K562 (cell line): Measurements from ENCODE around the gene GNRHR. TPM values are rescaled to one million over a fixed set of nuclear protein-coding genes. Genes with fewer than 3 reads are reported as not detected.
"Not testable (repeated sequence)": the region's sequence is repeated elsewhere in the genome, so short reads cannot be mapped to it uniquely, and the experiment has no call there.

Experiments used
- ATAC-seq: fragments of 200-7000 bp; cut with Tn5 transposase; 3 replicates; pipeline ENCODE4 v1.9.1; 2020; ENCODE audit warnings: moderate library complexity
- BruUV-seq: library from RNA; stranded (reverse); fragments of 400-500 nt; replicated peaks from 2 replicates; lab custom pipeline; 2021; lab: Mats Ljungman, UMichigan
- CTCF ChIA-PET: fragments of 300-600 bp; formaldehyde crosslinking; extraction: SDS; loops from one replicate; lab custom pipeline; 2021; ENCODE audit warnings: low intra/inter-chr PET ratio; lab: Yijun Ruan, JAX
- POLR2A ChIA-PET: fragments of 300-600, 350-650 bp; sonication (Branson Sonifier 250); formaldehyde crosslinking; extraction: SDS; loops from one replicate; lab custom pipeline; 2021; ENCODE audit warnings: antibody characterized with exemption, inconsistent platforms; lab: Yijun Ruan, JAX
- DNase-seq, 4 experiments: peaks; one replicate each; pipeline versions ENCODE4 v3.0.0 to v3.0.0-alpha.2; 2011 to 2018; ENCODE audit warnings: low spot score in 3 of 4, mixed read lengths in 3 of 4; ENCODE audit errors: extremely low read depth in 1 of 4
- FAIRE-seq: peaks from 2 replicates; lab custom pipeline; 2011; peaks lifted over from hg19 to GRCh38; lab: Jason Lieb, UNC
- H2AFZ ChIP-seq: 2 replicates; pipeline ENCODE4 v1.6.0; 2011; ENCODE audit warnings: low read depth, low read length, control low read depth, inconsistent platforms
- H3K27ac ChIP-seq: fragments of 200-600 bp; 3 replicates; pipeline ENCODE4 v1.8.0; 2011; ENCODE audit warnings: low read depth, mild to moderate bottlenecking, control low read depth, inconsistent platforms, low read length, moderate library complexity, mixed read lengths; ENCODE audit errors: extremely low read depth
- H3K27me3 ChIP-seq, 2 experiments: fragments of 300-600 bp in 1 of 2; 2 replicates in 1 of 2; 3 replicates in 1 of 2; pipeline versions ENCODE4 v1.6.0 to v1.8.0; 2011; ENCODE audit warnings: inconsistent platforms in 2 of 2, low read length in 2 of 2, mild to moderate bottlenecking in 1 of 2, mixed read lengths in 1 of 2, moderate library complexity in 1 of 2; ENCODE audit not compliant: control insufficient read depth in 2 of 2, insufficient read depth in 2 of 2
- H3K36me3 ChIP-seq: fragments of 300-600 bp; 3 replicates; pipeline ENCODE4 v1.8.0; 2011; ENCODE audit warnings: mild to moderate bottlenecking, low read length, inconsistent platforms; ENCODE audit not compliant: control insufficient read depth, insufficient read depth
- H3K4me1 ChIP-seq, 2 experiments: fragments of 200-600 bp in 1 of 2; replicated peaks in 1 of 2; 2 replicates in 1 of 2; 3 replicates in 1 of 2; pipeline versions ENCODE4 v1.5.1 to v1.8.0; 2011; ENCODE audit warnings: inconsistent platforms in 2 of 2, low read length in 2 of 2, mild to moderate bottlenecking in 1 of 2, mixed read lengths in 1 of 2, moderate library complexity in 1 of 2; ENCODE audit not compliant: control insufficient read depth in 2 of 2, insufficient read depth in 2 of 2
- H3K4me2 ChIP-seq: 2 replicates; pipeline ENCODE4 v1.6.1; 2011; ENCODE audit warnings: low read length, control low read depth, inconsistent platforms, mixed read lengths; ENCODE audit not compliant: insufficient read depth
- H3K4me3 ChIP-seq: fragments of 200-600 bp; sonication (generic), shearing (Covaris generic); 2 replicates; pipeline ENCODE4 v1.5.1; 2016; ENCODE audit warnings: control low read depth, inconsistent platforms
- H3K79me2 ChIP-seq: fragments of 200-600 bp; 3 replicates; pipeline ENCODE4 v1.8.0; 2011; ENCODE audit warnings: low read length, inconsistent platforms; ENCODE audit not compliant: control insufficient read depth, insufficient read depth
- H3K9ac ChIP-seq, 2 experiments: 2 replicates each; pipeline versions ENCODE4 v1.6.0 to v1.6.1; 2011; ENCODE audit warnings: low read depth in 2 of 2, low read length in 2 of 2, control low read depth in 1 of 2, inconsistent platforms in 1 of 2, mild to moderate bottlenecking in 1 of 2, mixed read lengths in 1 of 2; ENCODE audit not compliant: insufficient read depth in 1 of 2
- H3K9me1 ChIP-seq: one replicate; pipeline ENCODE4 v1.6.0; 2011; ENCODE audit warnings: inconsistent platforms, mild to moderate bottlenecking, low read length, moderate library complexity; ENCODE audit not compliant: control insufficient read depth, insufficient read depth
- H3K9me3 ChIP-seq: replicated peaks from 2 replicates; pipeline ENCODE4 v1.5.1; 2011; ENCODE audit warnings: low read depth, low read length, inconsistent platforms; ENCODE audit not compliant: control insufficient read depth, insufficient read depth
- H4K20me1 ChIP-seq: replicated peaks from 2 replicates; pipeline ENCODE4 v1.6.1; 2011; ENCODE audit warnings: low read length, inconsistent platforms, mixed read lengths; ENCODE audit not compliant: control insufficient read depth, insufficient read depth
- CUX1 ChIP-seq: fragments of 200-800 bp; sonication (Bioruptor generic); IDR thresholded peaks from 2 replicates; pipeline ENCODE4 v1.6.1; 2016; ENCODE audit warnings: missing genetic modification characterization, missing compliant biosample characterization
- EP400 ChIP-seq: fragments of 450-650 bp; IDR thresholded peaks from 2 replicates; pipeline ENCODE4 v1.6.1; 2017; ENCODE audit warnings: antibody characterized with exemption, mild to moderate bottlenecking, moderate library complexity
- ESRRB ChIP-seq: fragments of 250-450 bp; sonication (Bioruptor Pico); IDR thresholded peaks from 2 replicates; pipeline ENCODE4 v1.5.0; 2020; ENCODE audit warnings: mild to moderate bottlenecking, moderate library complexity, borderline replicate concordance
- FOXM1 ChIP-seq, 2 experiments: fragments of 450-650 bp in 1 of 2; sonication (generic) in 1 of 2; formaldehyde crosslinking in 1 of 2; IDR thresholded peaks; 2 replicates each; pipeline versions ENCODE4 v1.6.1 to v1.9.0; 2017 to 2022; ENCODE audit warnings: low read depth in 2 of 2, mild to moderate bottlenecking in 2 of 2, missing genetic modification reagents in 1 of 2, moderate library complexity in 1 of 2
- MLX ChIP-seq, 2 experiments: fragments of 450-650 bp in 1 of 2; sonication (generic) in 1 of 2; formaldehyde crosslinking; conservative IDR thresholded peaks; 2 replicates each; pipeline versions ENCODE4 v1.4.0 to v1.8.1; 2020 to 2022; ENCODE audit warnings: mild to moderate bottlenecking in 1 of 2, missing genetic modification reagents in 1 of 2
- RBM14 ChIP-seq: fragments of 200-400 bp; formaldehyde crosslinking; IDR thresholded peaks from 2 replicates; pipeline ENCODE4 v1.6.1; 2018; ENCODE audit warnings: low read depth, mild to moderate bottlenecking, low read length, moderate library complexity, borderline replicate concordance; ENCODE audit not compliant: insufficient read depth
- STAG1 ChIP-seq: sonication (generic); formaldehyde crosslinking; IDR thresholded peaks from 2 replicates; pipeline ENCODE4 v1.5.0; 2020; ENCODE audit warnings: missing genetic modification reagents, borderline replicate concordance
- WGBS: fragments of 100-300 bp; shearing (Covaris generic); methylation state at CpG from one replicate; pipeline ENCODE4 v1.1.6; 2016; ENCODE audit warnings: low coverage, mixed read lengths; ENCODE audit not compliant: insufficient coverage; ENCODE audit errors: missing lambda C conversion rate; 5-methylcytosine and 5-hydroxymethylcytosine counted together
- in situ Hi-C: fragments of 300-500 bp; cut with MboI; formaldehyde crosslinking; loops from 4 replicates; pipeline ENCODE4 v1.15.0; 2018; ENCODE audit warnings: inconsistent platforms, mixed read lengths
- intact Hi-C: fragments of 100-400 bp; cut with micrococcal nuclease; formaldehyde crosslinking; loops from 2 replicates; pipeline ENCODE4 v1.14.2; 2022
- polyA plus RNA-seq, 8 experiments: library from polyadenylated mRNA; depleted of rRNA in 4 of 8; stranded (reverse) in 5 of 8; unstranded in 3 of 8; fragments of >200 nt; fragmentation: Nextera tagmentation in 2 of 8; fragmentation: Illumina TruSeq in 1 of 8; extraction: Ambion mirVana in 2 of 8; extraction: Trizol in 1 of 8; gene quantifications; 2 replicates each; pipeline versions ENCODE4 v1.2.1 to v1.2.3, GENCODE V29; 2011 to 2014; ENCODE audit warnings: inconsistent platforms in 1 of 8, missing spikeins in 1 of 8
- total RNA-seq, 7 experiments: library from RNA; depleted of rRNA in 6 of 7; stranded (reverse); fragments of >200 nt in 6 of 7; fragmentation: Illumina TruSeq in 2 of 7; extraction: Trizol in 2 of 7; gene quantifications; 2 replicates each; pipeline versions ENCODE4 v1.2.1 to v1.2.3, GENCODE V29; 2011 to 2021; ENCODE audit warnings: low replicate concordance in 1 of 7

Gene GNRHR
- total and polyA plus RNA-seq, 9 of the 15 experiments (the other 6 are each of a cell fraction or from before 2014, with no cell fraction given) = 0.06 to 0.13 TPM; not detected in 7

- H3K79me2 ChIP-seq = no peaks in the 10 kb centered on the region
- no peaks in the 10 kb centered on the region for H4K20me1 ChIP-seq
- intact Hi-C loops (no loop called here), in situ Hi-C loops (no loop called here)
- H3K9ac ChIP-seq = no peak overlapping the region
- no TSS peak for BruUV-seq
- DNase-seq (no peak), ATAC-seq (peak; percentile 25; the same call in 2 of the 3 replicates), FAIRE-seq (no peak)
- CTCF ChIA-PET = no interaction called here
- H3K4me3 ChIP-seq = no peak overlapping the region
- TF ChIP-seq MLX (CRISPR knock-in tag; conservative IDR thresholded peaks at IDR 0.05) (no peak), FOXM1 (IDR thresholded peaks at IDR 0.05; ENCODE audit: low read depth) (no peak), FOXM1 (CRISPR knock-in tag; IDR thresholded peaks at IDR 0.05; ENCODE audit: low read depth) (no peak), STAG1 (CRISPR knock-in tag) (no peak), CUX1 (CRISPR knock-in tag) (no peak), ESRRB (no peak), RBM14 (no peak), EP400 (no peak)
- no peaks in the 10 kb centered on the region for H3K27me3 ChIP-seq
- H2AFZ ChIP-seq = no peak overlapping the region
- POLR2A ChIA-PET = no interaction called here
- 45% methylated on average over 3 of the region's 3 CpGs for WGBS
- H3K9me1 ChIP-seq = no peaks in the 10 kb centered on the region
- H3K9me3 ChIP-seq = no peaks in the 10 kb centered on the region
- no peaks in the 10 kb centered on the region for H3K36me3 ChIP-seq
- H3K4me2 ChIP-seq = no peak overlapping the region
- H3K27ac ChIP-seq = no peak overlapping the region
- no peaks in the 10 kb centered on the region; a peak in 1 of 5 replicates for H3K4me1 ChIP-seq
Observed at GRCh38 chr4:67762086-67762485, 7.9 kb upstream of the GNRHR start.

- H3K27ac ChIP-seq, H2AFZ ChIP-seq, H3K9me1 ChIP-seq, H3K9ac ChIP-seq, ATAC-seq, H3K36me3 ChIP-seq, H4K20me1 ChIP-seq, H3K4me1 ChIP-seq, H3K79me2 ChIP-seq, intact Hi-C loops, DNase-seq, H3K4me2 ChIP-seq, CTCF ChIA-PET, BruUV-seq, H3K4me3 ChIP-seq, H3K9me3 ChIP-seq, FAIRE-seq, H3K27me3 ChIP-seq: not testable (repeated sequence)
- in situ Hi-C loops = loop anchor here (10.0 kb wide), 1 partner anchor 408 kb away; no protein-coding TSS in a partner anchor
- POLR2A ChIA-PET = interaction anchor here (0.8 to 1.0 kb wide), 3 partner anchors 10 to 47 kb away, joined by 3 to 4 read pairs (median 3); no protein-coding TSS in a partner anchor
- 51% methylated on average over 6 of the region's 6 CpGs for WGBS
Observed at GRCh38 chr4:67756991-67757390, 2.8 kb upstream of the GNRHR start.
